ENCODE data around the gene CROCC2.

Gene CROCC2

DNA sequence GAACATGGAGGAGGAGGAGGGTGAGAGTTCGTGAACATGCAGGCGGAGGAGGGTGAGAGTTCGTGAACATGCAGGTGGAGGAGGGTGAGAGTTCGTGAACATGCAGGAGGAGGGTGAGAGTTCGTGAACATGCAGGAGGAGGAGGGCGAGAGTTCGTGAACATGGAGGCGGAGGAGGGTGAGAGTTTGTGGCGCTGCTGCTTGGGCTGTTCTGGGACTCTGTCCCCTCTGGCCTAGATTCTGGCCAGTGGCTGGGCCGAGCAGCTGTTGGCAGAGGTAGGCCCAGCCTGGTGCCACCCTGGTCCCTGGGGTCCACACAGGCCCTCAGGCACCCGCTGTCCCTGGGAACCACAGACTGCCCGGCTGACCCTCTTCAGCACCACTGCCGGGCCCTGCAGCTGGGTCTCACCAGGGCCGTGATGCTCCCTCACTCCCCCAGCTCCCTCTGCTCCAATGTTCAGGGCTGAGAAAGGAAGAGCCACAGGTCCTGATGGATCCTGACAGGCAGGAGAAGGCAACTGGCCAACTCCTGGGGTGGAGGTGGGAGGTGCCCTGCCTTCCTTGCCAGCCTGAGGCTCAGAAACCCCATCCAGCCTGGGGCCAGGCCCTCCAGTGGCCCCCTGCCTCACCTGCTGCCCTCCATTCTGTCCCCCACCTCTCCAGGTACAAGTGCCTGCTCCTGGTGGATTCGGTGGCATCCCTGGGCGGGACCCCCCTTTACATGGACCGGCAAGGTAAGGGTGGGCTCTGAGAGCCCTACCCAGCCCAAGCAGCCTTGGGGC is 33.6 kb upstream of the CROCC2 start:
- Mint-ChIP-seq H3K27ac (no peak overlapping the region), H3K36me3 (ENCODE audit: low read depth) (no peaks in the 10 kb centered on the region), H3K27me3 (no peaks in the 10 kb centered on the region), H3K9me3 (no peaks in the 10 kb centered on the region), H3K4me1 (no peaks in the 10 kb centered on the region), H3K4me3 (no peak overlapping the region)
- ATAC-seq (no peak), DNase-seq (no peak)

DNA sequence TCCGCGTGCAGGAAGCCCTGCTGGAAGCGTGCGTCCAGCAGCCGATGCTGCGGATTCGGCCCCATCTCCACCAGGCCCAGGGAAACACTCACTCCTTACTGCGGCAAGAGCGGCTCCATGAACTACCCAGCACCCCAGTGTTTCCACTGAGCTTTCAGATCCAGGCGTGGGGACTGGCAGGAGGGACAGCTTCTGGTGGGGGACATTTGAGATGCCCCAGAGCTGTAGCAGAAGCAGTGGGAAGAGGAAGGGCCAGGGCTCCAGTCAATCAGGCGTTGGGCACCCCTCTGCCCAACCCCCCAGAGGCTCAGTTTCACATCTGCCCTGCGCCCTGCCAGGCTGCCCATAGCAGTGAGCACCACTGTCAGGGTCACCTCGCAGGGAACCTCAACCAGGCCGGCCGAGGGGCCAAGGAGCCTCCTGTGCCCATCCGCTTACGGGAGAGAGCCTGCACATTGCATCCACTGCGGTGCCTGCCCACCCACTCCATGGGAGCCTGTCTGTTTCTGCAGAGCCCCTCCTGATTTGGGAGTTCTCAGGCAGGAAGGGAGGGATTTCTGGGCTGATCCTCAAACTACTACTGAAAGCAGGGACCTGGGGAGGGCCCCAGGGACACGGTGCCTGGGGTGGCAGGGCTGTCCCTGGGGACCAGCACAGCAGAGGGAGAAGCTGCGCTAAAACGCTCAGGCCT is 32.9 kb upstream of the CROCC2 start:
- ATAC-seq = no peak
- Mint-ChIP-seq H3K4me3 (no peak overlapping the region), H3K27ac (no peak overlapping the region), H3K4me1 (no peaks in the 10 kb centered on the region), H3K9me3 (no peaks in the 10 kb centered on the region), H3K27me3 (no peaks in the 10 kb centered on the region), H3K36me3 (ENCODE audit: low read depth) (no peaks in the 10 kb centered on the region)
- DNase-seq = no peak

DNA sequence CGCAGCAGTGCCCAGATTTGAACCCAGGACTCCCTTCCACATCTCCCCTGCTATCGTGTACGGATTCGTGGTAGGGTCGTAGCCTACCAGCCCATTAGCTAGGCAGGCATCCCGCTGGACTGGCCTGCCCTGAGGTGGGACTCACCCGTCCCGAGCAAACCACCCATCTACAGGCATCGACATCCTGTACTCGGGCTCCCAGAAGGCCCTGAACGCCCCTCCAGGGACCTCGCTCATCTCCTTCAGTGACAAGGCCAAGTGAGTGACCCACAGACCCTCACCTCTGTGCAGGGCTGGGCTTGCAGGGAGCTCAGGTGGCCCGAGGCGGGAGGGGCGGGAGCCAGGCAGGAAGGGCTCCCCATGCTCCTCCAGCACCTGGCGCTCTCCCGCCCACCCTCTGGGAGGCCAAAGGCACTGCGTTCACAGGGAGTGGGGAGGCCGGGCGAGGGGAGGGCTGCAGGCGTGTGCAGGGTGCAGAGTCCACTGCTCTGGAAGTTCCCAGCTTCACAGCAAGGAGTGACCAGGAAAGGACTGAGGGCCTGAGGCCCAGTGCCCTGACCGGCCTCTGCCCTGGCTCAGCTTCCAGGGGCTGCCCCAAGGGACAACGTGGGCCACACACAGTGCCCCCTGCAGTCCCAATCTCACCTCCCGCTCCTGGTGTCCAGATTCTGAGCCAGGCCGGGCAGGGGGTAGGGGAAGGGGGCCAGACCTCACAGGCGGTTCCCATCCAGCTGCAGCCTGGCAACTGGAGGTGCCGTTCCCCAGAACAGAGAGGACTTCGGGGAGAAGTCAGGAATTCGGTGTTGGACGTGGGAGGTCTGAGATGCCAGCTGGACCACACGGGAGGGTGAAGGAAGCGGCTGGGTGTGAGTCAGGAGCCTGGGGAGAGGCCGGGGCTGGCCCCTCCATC is 32.1 kb upstream of the CROCC2 start:
- no peaks in the 10 kb centered on the region for H3K36me3 Mint-ChIP-seq (ENCODE audit: low read depth)
- H3K27ac Mint-ChIP-seq = no peak overlapping the region
- no peak overlapping the region for H3K4me3 Mint-ChIP-seq
- ATAC-seq (no peak), DNase-seq (no peak)
- no peaks in the 10 kb centered on the region for H3K27me3 Mint-ChIP-seq
- no peaks in the 10 kb centered on the region for H3K9me3 Mint-ChIP-seq
- no peaks in the 10 kb centered on the region for H3K4me1 Mint-ChIP-seq

DNA sequence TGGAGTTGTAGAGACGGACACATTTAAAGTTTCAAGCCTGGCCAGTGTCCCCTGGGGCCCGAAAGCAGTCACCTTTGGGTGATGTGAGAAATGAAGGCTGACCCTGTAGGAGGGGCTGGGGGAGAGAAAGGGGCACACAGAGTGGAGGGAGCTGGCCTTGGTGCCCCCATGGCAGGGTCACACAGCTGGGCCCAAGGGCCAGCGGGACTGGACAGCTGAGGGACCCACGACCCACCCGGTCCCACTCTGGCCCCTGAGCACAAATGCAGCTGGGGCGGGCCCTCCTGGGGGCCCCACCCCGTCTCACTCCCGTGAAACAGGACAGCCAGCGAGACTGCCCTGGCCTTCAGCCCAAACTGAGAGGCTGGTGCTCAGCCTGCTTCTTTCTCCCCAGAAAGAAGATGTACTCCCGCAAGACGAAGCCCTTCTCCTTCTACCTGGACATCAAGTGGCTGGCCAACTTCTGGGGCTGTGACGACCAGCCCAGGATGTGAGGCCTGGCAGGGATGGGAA is 31.4 kb upstream of the CROCC2 start:
- no peak for DNase-seq
- no peak for ATAC-seq
- Mint-ChIP-seq H3K9me3 (no peaks in the 10 kb centered on the region), H3K4me1 (no peaks in the 10 kb centered on the region), H3K36me3 (ENCODE audit: low read depth) (no peaks in the 10 kb centered on the region), H3K27ac (no peak overlapping the region), H3K27me3 (no peaks in the 10 kb centered on the region), H3K4me3 (no peak overlapping the region)

DNA sequence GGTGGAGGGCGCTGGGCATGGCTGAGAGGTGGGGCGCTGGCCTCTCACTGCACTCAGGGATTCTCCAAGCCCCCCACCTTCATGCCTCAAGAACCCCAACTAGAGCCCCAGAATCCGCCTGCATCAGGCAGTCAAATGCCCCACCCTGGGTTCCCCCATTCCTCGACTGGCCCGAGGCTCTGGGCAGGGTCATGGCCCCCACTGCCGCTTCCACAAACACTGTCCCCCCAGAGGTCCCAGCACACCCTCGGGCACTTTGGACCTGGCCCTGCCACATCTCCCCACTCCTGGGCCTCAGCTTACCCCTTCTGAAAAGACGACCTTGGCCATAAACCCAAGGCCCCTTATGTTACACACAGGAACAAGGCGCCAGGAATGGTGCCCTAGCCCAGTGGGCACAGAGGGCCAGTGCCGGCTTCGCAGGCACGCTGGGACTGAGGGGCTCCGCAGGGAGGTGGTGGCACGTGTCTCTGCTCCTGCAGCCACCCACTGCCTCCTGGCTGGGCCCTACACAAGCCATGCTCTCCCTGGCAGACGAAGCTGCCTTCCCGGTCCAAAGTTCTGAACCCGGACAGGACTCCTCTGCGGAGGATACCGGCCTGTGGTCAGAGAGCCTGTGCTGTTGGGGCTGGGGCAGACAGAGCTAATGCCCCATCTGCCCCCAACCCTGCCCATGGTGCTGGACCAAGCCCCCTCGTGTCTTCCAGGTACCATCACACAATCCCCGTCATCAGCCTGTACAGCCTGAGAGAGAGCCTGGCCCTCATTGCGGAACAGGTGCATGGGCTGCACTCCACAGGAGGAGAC is 30.7 kb upstream of the CROCC2 start:
- Mint-ChIP-seq H3K36me3 (ENCODE audit: low read depth) (no peaks in the 10 kb centered on the region), H3K4me3 (no peak overlapping the region), H3K27me3 (no peaks in the 10 kb centered on the region), H3K27ac (no peak overlapping the region), H3K4me1 (no peaks in the 10 kb centered on the region), H3K9me3 (no peaks in the 10 kb centered on the region)
- DNase-seq (no peak), ATAC-seq (no peak)

DNA sequence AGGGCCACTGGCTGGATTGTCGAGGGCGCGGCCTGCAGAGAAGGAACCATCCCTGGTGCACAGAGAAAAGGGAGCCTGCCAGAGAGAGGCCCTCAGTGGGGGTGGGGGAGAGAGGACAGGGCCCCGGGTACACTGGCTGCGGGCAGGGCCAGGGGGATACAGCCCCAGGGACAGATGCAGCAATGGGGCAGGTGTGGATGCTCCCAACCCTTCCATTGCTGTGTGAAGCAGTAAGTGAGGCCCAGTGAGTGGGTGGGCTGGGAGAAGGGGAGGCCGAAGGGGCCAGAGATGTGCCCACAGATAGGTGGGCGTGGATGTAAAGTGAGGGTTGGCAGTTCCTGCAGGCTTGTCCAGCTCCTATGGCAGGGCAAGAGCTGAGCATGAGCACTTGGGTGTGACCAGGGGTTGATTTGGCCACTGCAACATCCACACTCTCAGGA is 30.1 kb upstream of the CROCC2 start:
- Mint-ChIP-seq H3K9me3 (no peaks in the 10 kb centered on the region), H3K36me3 (ENCODE audit: low read depth) (no peaks in the 10 kb centered on the region), H3K4me3 (no peak overlapping the region), H3K27ac (no peak overlapping the region), H3K27me3 (no peaks in the 10 kb centered on the region), H3K4me1 (no peaks in the 10 kb centered on the region)
- ATAC-seq (no peak), DNase-seq (no peak)

DNA sequence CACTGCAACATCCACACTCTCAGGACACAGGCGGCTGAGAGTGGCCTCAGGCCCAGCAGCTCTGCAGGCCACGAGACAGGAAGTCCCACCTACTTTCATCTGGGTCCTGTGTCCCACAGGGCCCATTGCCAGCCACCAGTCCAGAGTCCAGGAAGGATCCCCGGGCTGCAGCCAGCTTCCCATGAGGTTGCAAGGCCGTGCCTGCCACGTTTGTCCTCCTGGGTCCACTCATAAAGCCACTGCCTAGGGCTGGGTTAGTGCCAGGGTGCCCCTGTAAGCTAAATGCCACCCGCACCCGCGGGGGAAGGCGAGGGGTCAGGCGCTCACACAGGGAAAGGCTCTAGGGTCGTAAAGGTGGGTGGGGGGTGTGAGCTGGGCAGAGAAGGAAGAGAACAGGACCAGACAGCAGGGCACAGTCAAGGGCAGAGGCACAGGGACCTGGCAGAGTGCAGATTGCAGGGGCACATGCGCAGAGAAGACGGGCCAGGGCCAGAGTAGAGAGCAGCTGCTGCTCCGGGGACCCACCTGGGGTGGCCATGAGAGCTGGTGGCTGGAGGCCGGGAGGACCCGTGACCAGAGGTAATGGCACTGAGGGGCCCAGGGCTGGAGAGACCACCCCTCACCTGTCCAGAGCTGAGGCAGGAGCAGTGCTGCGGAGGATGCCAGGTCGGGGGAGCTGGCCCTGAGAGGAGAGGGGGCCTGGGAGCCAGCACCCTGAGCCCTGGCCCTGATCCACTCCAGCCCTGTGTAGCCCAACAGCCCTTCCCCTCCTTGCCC is 29.5 kb upstream of the CROCC2 start:
- Mint-ChIP-seq H3K27me3 (no peaks in the 10 kb centered on the region), H3K36me3 (ENCODE audit: low read depth) (no peaks in the 10 kb centered on the region), H3K4me3 (no peak overlapping the region), H3K4me1 (no peaks in the 10 kb centered on the region), H3K9me3 (no peaks in the 10 kb centered on the region), H3K27ac (no peak overlapping the region)
- DNase-seq (no peak), ATAC-seq (peak; percentile 5)

DNA sequence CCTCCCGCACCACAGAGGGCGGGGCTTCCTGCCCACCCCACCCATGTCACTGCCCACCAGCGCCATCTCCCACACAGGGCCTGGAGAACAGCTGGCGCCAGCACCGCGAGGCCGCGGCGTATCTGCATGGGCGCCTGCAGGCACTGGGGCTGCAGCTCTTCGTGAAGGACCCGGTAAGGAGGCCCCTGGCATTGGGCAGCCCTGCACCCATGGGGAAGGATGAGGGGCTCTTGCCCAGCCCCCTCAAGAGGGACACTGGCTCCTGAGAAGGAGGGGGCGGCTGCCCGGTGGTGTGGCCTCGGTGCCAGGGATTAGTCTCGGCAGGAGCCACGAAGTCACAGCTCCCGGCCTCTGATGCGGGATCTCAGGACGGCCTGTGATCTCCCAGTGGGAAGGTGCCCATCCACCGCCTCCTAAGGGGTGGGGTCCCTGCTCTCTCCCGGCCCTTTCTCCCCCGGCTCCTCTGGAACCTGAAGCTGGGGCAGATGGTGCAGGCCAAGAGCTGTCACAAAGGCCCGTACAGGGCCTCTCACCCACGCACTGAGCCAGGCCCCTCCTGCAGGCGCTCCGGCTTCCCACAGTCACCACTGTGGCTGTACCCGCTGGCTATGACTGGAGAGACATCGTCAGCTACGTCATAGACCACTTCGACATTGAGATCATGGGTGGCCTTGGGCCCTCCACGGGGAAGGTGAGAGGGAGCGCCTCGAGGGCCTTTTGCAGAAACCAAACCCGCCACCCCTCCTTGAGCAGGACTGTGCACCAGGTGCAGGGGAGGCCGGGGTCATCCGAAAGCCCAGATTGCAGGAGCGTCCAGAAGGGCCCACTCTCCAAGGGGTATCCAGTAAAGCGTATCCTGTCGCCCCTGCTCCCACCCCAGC is 28.4 kb upstream of the CROCC2 start:
- Mint-ChIP-seq H3K4me3 (no peak overlapping the region), H3K36me3 (ENCODE audit: low read depth) (no peaks in the 10 kb centered on the region), H3K4me1 (no peaks in the 10 kb centered on the region), H3K9me3 (no peaks in the 10 kb centered on the region), H3K27ac (no peak overlapping the region), H3K27me3 (no peaks in the 10 kb centered on the region)
- DNase-seq (no peak), ATAC-seq (no peak)

DNA sequence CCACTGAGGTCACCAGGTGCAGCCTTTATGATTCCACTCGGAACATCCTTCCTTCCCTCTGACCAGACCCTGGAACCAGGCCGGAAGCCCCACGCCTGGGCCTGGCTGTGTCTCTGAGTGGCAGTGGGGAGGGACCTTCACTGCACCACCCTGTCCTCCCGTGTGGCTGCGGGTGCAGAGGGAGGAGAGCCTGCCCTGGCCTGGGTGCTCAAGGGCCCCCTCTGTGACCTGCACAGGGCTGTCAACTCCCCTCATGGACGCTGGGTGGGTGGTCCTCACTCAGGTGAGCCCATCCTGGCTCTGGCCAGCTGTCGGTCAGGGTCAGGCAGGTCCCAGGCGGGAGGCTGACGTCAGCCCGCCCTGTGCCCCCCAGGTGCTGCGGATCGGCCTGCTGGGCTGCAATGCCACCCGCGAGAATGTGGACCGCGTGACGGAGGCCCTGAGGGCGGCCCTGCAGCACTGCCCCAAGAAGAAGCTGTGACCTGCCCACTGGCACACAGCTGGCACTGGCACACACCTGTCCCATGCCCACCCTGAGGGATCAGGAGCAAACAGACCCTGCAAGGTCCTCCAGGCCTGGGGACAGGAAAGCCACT is 27.7 kb upstream of the CROCC2 start:
- Mint-ChIP-seq H3K9me3 (no peaks in the 10 kb centered on the region), H3K36me3 (ENCODE audit: low read depth) (no peaks in the 10 kb centered on the region), H3K27me3 (no peaks in the 10 kb centered on the region), H3K4me3 (no peak overlapping the region), H3K27ac (no peak overlapping the region), H3K4me1 (no peaks in the 10 kb centered on the region)
- no peak for DNase-seq
- no peak for ATAC-seq

DNA sequence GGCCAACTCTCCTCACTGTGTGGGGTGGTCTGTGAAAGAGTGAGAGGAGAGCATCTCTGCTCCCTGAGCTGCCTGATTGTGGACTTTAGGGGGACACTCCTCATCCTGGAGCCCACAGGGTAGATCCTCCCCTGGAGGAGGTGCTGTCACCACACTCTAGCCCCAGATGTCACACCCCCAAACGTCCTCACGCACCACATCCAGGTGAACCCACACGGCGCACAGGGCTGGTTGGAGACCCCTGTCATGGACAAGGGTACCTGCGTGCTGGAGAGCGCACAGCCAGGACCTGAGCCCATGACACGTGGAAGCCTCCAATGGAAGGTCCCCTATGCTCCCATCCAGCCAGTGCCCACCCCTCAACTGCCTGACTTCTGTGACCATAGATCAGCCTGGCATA is 27.0 kb upstream of the CROCC2 start:
- H3K27me3 Mint-ChIP-seq = no peaks in the 10 kb centered on the region
- no peak overlapping the region for H3K4me3 Mint-ChIP-seq
- no peaks in the 10 kb centered on the region for H3K9me3 Mint-ChIP-seq
- DNase-seq (no peak), ATAC-seq (peak; percentile 13)
- no peak overlapping the region for H3K27ac Mint-ChIP-seq
- no peaks in the 10 kb centered on the region for H3K36me3 Mint-ChIP-seq (ENCODE audit: low read depth)
- no peaks in the 10 kb centered on the region for H3K4me1 Mint-ChIP-seq

DNA sequence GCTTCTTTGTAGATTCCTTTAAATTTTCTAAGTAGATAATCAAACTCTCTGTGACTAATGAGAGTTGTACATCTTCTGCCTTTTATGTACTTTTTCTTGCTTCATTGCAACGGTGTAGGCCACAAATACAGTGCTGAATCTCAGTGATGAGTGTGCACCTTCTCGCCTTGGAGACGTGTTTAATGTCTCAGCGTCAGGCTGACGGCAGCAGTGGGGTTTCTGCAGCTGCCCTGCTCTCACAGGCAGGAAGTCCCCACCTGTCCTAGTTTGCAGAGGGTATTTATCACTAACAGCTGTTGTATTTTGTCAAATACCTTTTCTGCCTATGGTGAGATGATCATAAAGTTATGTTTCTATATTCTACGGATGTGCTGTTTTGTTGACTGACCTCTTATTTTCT is 24.2 kb upstream of the CROCC2 start:
- H3K9me3 Mint-ChIP-seq = no peaks in the 10 kb centered on the region
- no peaks in the 10 kb centered on the region for H3K27me3 Mint-ChIP-seq
- no peak for DNase-seq
- no peaks in the 10 kb centered on the region for H3K4me1 Mint-ChIP-seq
- no peak overlapping the region for H3K4me3 Mint-ChIP-seq
- no peak overlapping the region for H3K27ac Mint-ChIP-seq
- no peaks in the 10 kb centered on the region for H3K36me3 Mint-ChIP-seq (ENCODE audit: low read depth)
- no peak for ATAC-seq

DNA sequence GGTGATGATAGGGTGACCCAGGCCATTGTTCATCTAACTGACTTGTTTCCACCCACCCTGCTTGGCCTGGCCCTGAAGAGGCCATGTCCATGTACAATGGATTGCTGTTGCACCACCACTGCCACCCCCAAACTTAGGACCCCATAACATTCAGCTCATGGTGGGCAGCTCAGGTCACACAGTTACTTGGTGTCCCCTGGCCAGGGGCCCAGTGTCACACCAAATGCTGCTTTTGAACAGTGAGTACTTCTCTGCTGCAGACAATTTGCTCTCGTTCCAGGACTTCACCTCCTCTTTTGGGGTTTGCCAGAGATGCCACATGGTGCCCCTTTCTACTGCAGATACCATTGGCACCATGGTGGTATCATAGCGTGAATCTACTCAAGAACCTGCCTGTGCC is 21.9 kb upstream of the CROCC2 start:
- Mint-ChIP-seq H3K4me3 (no peak overlapping the region), H3K27ac (no peak overlapping the region), H3K27me3 (no peaks in the 10 kb centered on the region), H3K9me3 (no peaks in the 10 kb centered on the region), H3K36me3 (ENCODE audit: low read depth) (no peaks in the 10 kb centered on the region), H3K4me1 (no peaks in the 10 kb centered on the region)
- DNase-seq (no peak), ATAC-seq (no peak)
